Measurements from ENCODE around the gene THBS2. TPM values are rescaled to one million over a fixed set of nuclear protein-coding genes. Genes with fewer than 3 reads are reported as not detected.

The THBS2 gene
- total RNA-seq, 1 experiment from 2014 or later, result 0.39 TPM

- ChIA-PET POLR2A (no interaction called here), RAD21 (ENCODE audit: low non-redundant PET in 1 of 2, low total read pairs in 2 of 2, uncharacterized antibody in 2 of 2, unreplicated experiment in 2 of 2) (no interaction called here), CTCF (no interaction called here)
- H3K27me3 ChIP-seq (ENCODE audit: insufficient read depth, low read length), result no peaks in the 10 kb centered on the region
- no peak overlapping the region for H3K9ac ChIP-seq (ENCODE audit: low read length)
- no peak overlapping the region for H2AFZ ChIP-seq (ENCODE audit: low read depth, low read length, poor library complexity, severe bottlenecking)
- no peak for ATAC-seq
- no TSS peak for BruUV-seq (replicated peaks)
- H3K27ac ChIP-seq (ENCODE audit: low read depth, low read length), result no peak overlapping the region
- H3K9me2 ChIP-seq (ENCODE audit: insufficient read depth), result no peaks in the 10 kb centered on the region
- peaks cover 2 to 12% of the 10 kb centered on the region in 2 experiments; a peak in 3 of 4 replicates for H3K4me1 ChIP-seq (ENCODE audit: control insufficient read depth in 1 of 2, insufficient read depth in 2 of 2, low read length in 2 of 2)
- no peak overlapping the region for H3K4me3 ChIP-seq (replicated peaks in 1 of 2; ENCODE audit: low read depth in 1 of 2, low read length in 2 of 2)
- H4K20me1 ChIP-seq (ENCODE audit: insufficient read depth), result no peaks in the 10 kb centered on the region
- TF ChIP-seq TCF7L2 (IDR thresholded peaks at IDR 0.05; ENCODE audit: borderline replicate concordance, extremely low read depth, insufficient read depth, insufficient read length), result no peak
- TF ChIP-seq FOSL1 (IDR thresholded peaks at IDR 0.05; ENCODE audit: low read depth), result no peak
- no peaks in the 10 kb centered on the region for H3K79me2 ChIP-seq (ENCODE audit: insufficient read depth, low read length)
- H3K36me3 ChIP-seq (ENCODE audit: control insufficient read depth in 1 of 2, insufficient read depth in 2 of 2, low read length in 2 of 2), result no peaks in the 10 kb centered on the region
- H3K4me2 ChIP-seq (ENCODE audit: low read length), result no peak overlapping the region
- no peak for DNase-seq (ENCODE audit: low read depth, low spot score)
- intact Hi-C loops (cut with micrococcal nuclease), result no loop called here
- H3K9me3 ChIP-seq (ENCODE audit: control insufficient read depth in 1 of 2, insufficient read depth in 1 of 2, low read depth in 1 of 2, low read length in 2 of 2), result no peaks in the 10 kb centered on the region
Observed at GRCh38 chr6:169216830-169217229, 36.8 kb downstream of the THBS2 start.

GRCh38 chr6:169215201-169215681 is 38.4 kb downstream of the THBS2 start:
- Histone ChIP-seq H3K4me2 (ENCODE audit: low read length) (no peak overlapping the region), H3K27ac (ENCODE audit: low read depth, low read length) (no peak overlapping the region), H3K79me2 (ENCODE audit: insufficient read depth, low read length) (no peaks in the 10 kb centered on the region), H3K4me1 (ENCODE audit: control insufficient read depth in 1 of 2, insufficient read depth in 2 of 2, low read length in 2 of 2) (peaks cover 2 to 12% of the 10 kb centered on the region in 2 experiments; a peak in 3 of 4 replicates), H3K27me3 (ENCODE audit: insufficient read depth, low read length) (no peaks in the 10 kb centered on the region), H4K20me1 (ENCODE audit: insufficient read depth) (no peaks in the 10 kb centered on the region), H3K9me2 (ENCODE audit: insufficient read depth) (no peaks in the 10 kb centered on the region), H3K9ac (ENCODE audit: low read length) (no peak overlapping the region), H3K4me3 (replicated peaks in 1 of 2; ENCODE audit: low read depth in 1 of 2, low read length in 2 of 2) (no peak overlapping the region), H2AFZ (ENCODE audit: low read depth, low read length, poor library complexity, severe bottlenecking) (no peak overlapping the region), H3K36me3 (ENCODE audit: control insufficient read depth in 1 of 2, insufficient read depth in 2 of 2, low read length in 2 of 2) (no peaks in the 10 kb centered on the region), H3K9me3 (ENCODE audit: control insufficient read depth in 1 of 2, insufficient read depth in 1 of 2, low read depth in 1 of 2, low read length in 2 of 2) (no peaks in the 10 kb centered on the region)
- RAD21 ChIA-PET (ENCODE audit: low non-redundant PET in 1 of 2, low total read pairs in 2 of 2, uncharacterized antibody in 2 of 2, unreplicated experiment in 2 of 2), result no interaction called here
- POLR2A ChIA-PET, result no interaction called here
- ATAC-seq, result no peak
- DNase-seq (ENCODE audit: low read depth, low spot score), result no peak
- intact Hi-C loops (cut with micrococcal nuclease), result no loop called here
- BruUV-seq (replicated peaks), result no TSS peak
- CTCF ChIA-PET, result no interaction called here
- no peak for TF ChIP-seq POLR2AphosphoS5 (IDR thresholded peaks at IDR 0.05; ENCODE audit: low read depth, low read length)
- TF ChIP-seq CBX3 (IDR thresholded peaks at IDR 0.05; ENCODE audit: low read depth), result no peak
- no peak for TF ChIP-seq JUND (IDR thresholded peaks at IDR 0.05)
- no peak for TF ChIP-seq REST (IDR thresholded peaks at IDR 0.05; ENCODE audit: low read depth)
- no peak for TF ChIP-seq SIN3A (IDR thresholded peaks at IDR 0.05; ENCODE audit: low read depth)
- TF ChIP-seq ZBTB33 (IDR thresholded peaks at IDR 0.05; ENCODE audit: extremely low read depth, insufficient replicate concordance, low read length), result no peak
- no peak for TF ChIP-seq POLR2A (IDR thresholded peaks at IDR 0.05; ENCODE audit: borderline replicate concordance, extremely low read depth, insufficient read depth, insufficient read length)
- no peak for TF ChIP-seq ZNF274 (IDR thresholded peaks at IDR 0.05; ENCODE audit: low read depth, low read length)
- TF ChIP-seq ZFX (IDR thresholded peaks at IDR 0.05), result no peak
- no peak for TF ChIP-seq CTCF (IDR thresholded peaks at IDR 0.05 in 2 of 3, conservative IDR thresholded peaks at IDR 0.05 in 1 of 3; ENCODE audit: borderline replicate concordance in 1 of 3, insufficient read depth in 1 of 3, low read depth in 2 of 3, low read length in 2 of 3)
- TF ChIP-seq ATF3 (IDR thresholded peaks at IDR 0.05), result no peak
- TF ChIP-seq EGR1 (IDR thresholded peaks at IDR 0.05; ENCODE audit: low read depth), result no peak

All from HCT116 (cell line).